Neural progenitor cell (in vitro differentiated cells): ENCODE measurements around the gene ITPA. TPM values are rescaled to one million over a fixed set of nuclear protein-coding genes. Genes with fewer than 3 reads are reported as not detected.
"Not testable (repeated sequence)": the region's sequence is repeated elsewhere in the genome, so short reads cannot be mapped to it uniquely, and the experiment has no call there.

Experiments used
- DNase-seq: peaks from one replicate; pipeline ENCODE4 v3.0.0-alpha.2; 2016; ENCODE audit warnings: low spot score
- H2AFZ ChIP-seq: fragments of 200-600 bp; sonication (generic); replicated peaks from 2 replicates; pipeline ENCODE4 v1.6.1; 2016; ENCODE audit warnings: antibody characterized with exemption
- H3F3A ChIP-seq: fragments of 200-600 bp; sonication (generic); 2 replicates; pipeline ENCODE4 v1.6.1; 2016; ENCODE audit warnings: antibody characterized with exemption, low read depth
- H3K27ac ChIP-seq: fragments of 200-600 bp; sonication (generic); 2 replicates; pipeline ENCODE4 v1.5.1; 2016; ENCODE audit warnings: mild to moderate bottlenecking
- H3K27me3 ChIP-seq: fragments of 200-600 bp; sonication (generic); 2 replicates; pipeline ENCODE4 v1.6.1; 2016; ENCODE audit warnings: mild to moderate bottlenecking, moderate library complexity
- H3K36me3 ChIP-seq: fragments of 200-600 bp; sonication (generic); 2 replicates; pipeline ENCODE4 v1.5.1; 2016
- H3K4me1 ChIP-seq: fragments of 200-600 bp; sonication (generic); 2 replicates; pipeline ENCODE4 v1.6.1; 2016; ENCODE audit warnings: mixed run types
- H3K4me2 ChIP-seq: fragments of 200-600 bp; sonication (generic); 2 replicates; pipeline ENCODE4 v1.6.1; 2016
- H3K4me3 ChIP-seq: fragments of 200-600 bp; sonication (generic); 2 replicates; pipeline ENCODE4 v1.5.1; 2016
- H3K79me2 ChIP-seq: fragments of 200-600 bp; sonication (generic); 2 replicates; pipeline ENCODE4 v1.6.1; 2016; ENCODE audit warnings: low read depth
- H3K9ac ChIP-seq: fragments of 200-600 bp; sonication (generic); 2 replicates; pipeline ENCODE4 v1.6.1; 2016
- H3K9me3 ChIP-seq: fragments of 200-600 bp; sonication (generic); 2 replicates; pipeline ENCODE4 v1.5.1; 2016; ENCODE audit warnings: low read depth
- H4K20me1 ChIP-seq: fragments of 200-600 bp; sonication (generic); 2 replicates; pipeline ENCODE4 v1.6.1; 2016; ENCODE audit warnings: low read depth
- H3K27ac Mint-ChIP-seq: 3 replicates; pipeline ENCODE4 v1.8.0; 2021; ENCODE audit warnings: mixed read lengths
- H3K27me3 Mint-ChIP-seq: 2 replicates; pipeline ENCODE4 v1.8.0; 2022; ENCODE audit warnings: low read depth, mild to moderate bottlenecking, inconsistent platforms, moderate library complexity, mixed read lengths; ENCODE audit not compliant: insufficient read depth
- H3K36me3 Mint-ChIP-seq: 3 replicates; pipeline ENCODE4 v1.8.0; 2021; ENCODE audit warnings: mixed read lengths
- H3K4me1 Mint-ChIP-seq: 3 replicates; pipeline ENCODE4 v1.8.0; 2021; ENCODE audit warnings: mixed read lengths
- H3K4me3 Mint-ChIP-seq: 3 replicates; pipeline ENCODE4 v1.8.0; 2021; ENCODE audit warnings: mild to moderate bottlenecking, moderate library complexity, mixed read lengths
- H3K9me3 Mint-ChIP-seq: 3 replicates; pipeline ENCODE4 v1.8.0; 2020; ENCODE audit warnings: mixed read lengths
- EZH2 ChIP-seq: fragments of 200-600 bp; sonication (generic); IDR thresholded peaks from 2 replicates; pipeline ENCODE4 v1.6.1; 2017; ENCODE audit warnings: antibody characterized with exemption, mild to moderate bottlenecking, moderate library complexity
- EZH2phosphoT487 ChIP-seq: fragments of 200-600 bp; sonication (generic); IDR thresholded peaks from 2 replicates; pipeline ENCODE4 v1.6.1; 2017; ENCODE audit warnings: antibody characterized with exemption
- total RNA-seq: library from RNA; depleted of rRNA; stranded (reverse); fragments of >200 nt; gene quantifications from 2 replicates; pipeline ENCODE4 v1.2.3, GENCODE V29; 2015; ENCODE audit warnings: low replicate concordance
- TF ChIP-seq, protein P1 (sequence below): fragments of 200-600 bp; sonication (generic); IDR thresholded peaks from 2 replicates; pipeline ENCODE4 v1.5.1; 2017; ENCODE audit warnings: antibody characterized with exemption, mild to moderate bottlenecking

The ITPA gene
- total RNA-seq, 1 donor from 2014 or later: 18.2 TPM

GRCh38 chr20:3181270-3181669, 28.0 kb upstream of the ITPA start:
- Mint-ChIP-seq H3K36me3 (no peaks in the 10 kb centered on the region), H3K27me3 (no peaks in the 10 kb centered on the region), H3K27ac (no peak overlapping the region), H3K9me3 (no peaks in the 10 kb centered on the region), H3K4me1 (peaks cover 4% of the 10 kb centered on the region), H3K4me3 (no peak overlapping the region)
- no peak for DNase-seq
- Histone ChIP-seq H3K4me3 (no peak overlapping the region), H3K4me1 (no peaks in the 10 kb centered on the region), H2AFZ (no peak overlapping the region), H4K20me1 (no peaks in the 10 kb centered on the region), H3K79me2 (no peaks in the 10 kb centered on the region), H3K36me3 (no peaks in the 10 kb centered on the region), H3K27me3 (no peaks in the 10 kb centered on the region), H3F3A (peaks cover 12% of the 10 kb centered on the region), H3K9me3 (no peaks in the 10 kb centered on the region), H3K27ac (no peak overlapping the region), H3K4me2 (no peak overlapping the region), H3K9ac (no peak overlapping the region)
- TF ChIP-seq EZH2 (no peak), EZH2phosphoT487 (no peak)
- TF ChIP-seq, protein P1, sequence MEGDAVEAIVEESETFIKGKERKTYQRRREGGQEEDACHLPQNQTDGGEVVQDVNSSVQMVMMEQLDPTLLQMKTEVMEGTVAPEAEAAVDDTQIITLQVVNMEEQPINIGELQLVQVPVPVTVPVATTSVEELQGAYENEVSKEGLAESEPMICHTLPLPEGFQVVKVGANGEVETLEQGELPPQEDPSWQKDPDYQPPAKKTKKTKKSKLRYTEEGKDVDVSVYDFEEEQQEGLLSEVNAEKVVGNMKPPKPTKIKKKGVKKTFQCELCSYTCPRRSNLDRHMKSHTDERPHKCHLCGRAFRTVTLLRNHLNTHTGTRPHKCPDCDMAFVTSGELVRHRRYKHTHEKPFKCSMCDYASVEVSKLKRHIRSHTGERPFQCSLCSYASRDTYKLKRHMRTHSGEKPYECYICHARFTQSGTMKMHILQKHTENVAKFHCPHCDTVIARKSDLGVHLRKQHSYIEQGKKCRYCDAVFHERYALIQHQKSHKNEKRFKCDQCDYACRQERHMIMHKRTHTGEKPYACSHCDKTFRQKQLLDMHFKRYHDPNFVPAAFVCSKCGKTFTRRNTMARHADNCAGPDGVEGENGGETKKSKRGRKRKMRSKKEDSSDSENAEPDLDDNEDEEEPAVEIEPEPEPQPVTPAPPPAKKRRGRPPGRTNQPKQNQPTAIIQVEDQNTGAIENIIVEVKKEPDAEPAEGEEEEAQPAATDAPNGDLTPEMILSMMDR: no peak

GRCh38 chr20:3182429-3182828, 26.9 kb upstream of the ITPA start:
- H3F3A ChIP-seq: peaks cover 12% of the 10 kb centered on the region
- not testable (repeated sequence) for DNase-seq, H3K27me3 Mint-ChIP-seq, H4K20me1 ChIP-seq, H3K4me3 Mint-ChIP-seq, H3K36me3 Mint-ChIP-seq, H3K36me3 ChIP-seq, H3K27ac Mint-ChIP-seq, H3K4me3 ChIP-seq, H2AFZ ChIP-seq, H3K79me2 ChIP-seq, H3K4me1 ChIP-seq, H3K9me3 Mint-ChIP-seq, H3K9me3 ChIP-seq, H3K9ac ChIP-seq, H3K27me3 ChIP-seq, H3K27ac ChIP-seq, H3K4me1 Mint-ChIP-seq, H3K4me2 ChIP-seq

GRCh38 chr20:3183896-3184612, 25.2 kb upstream of the ITPA start:
- no peak for DNase-seq
- no peaks in the 10 kb centered on the region for H3K79me2 ChIP-seq
- TF ChIP-seq EZH2 (no peak), EZH2phosphoT487 (no peak)
- TF ChIP-seq, protein P1: no peak
- no peaks in the 10 kb centered on the region for H3K27me3 ChIP-seq
- no peak overlapping the region for H3K9ac ChIP-seq
- H3K4me2 ChIP-seq: no peak overlapping the region
- no peaks in the 10 kb centered on the region for H3K27me3 Mint-ChIP-seq
- H3K4me1 Mint-ChIP-seq: no peaks in the 10 kb centered on the region
- H3K36me3 ChIP-seq: no peaks in the 10 kb centered on the region
- no peaks in the 10 kb centered on the region for H3K9me3 Mint-ChIP-seq
- no peaks in the 10 kb centered on the region for H3K36me3 Mint-ChIP-seq
- H3K27ac ChIP-seq: no peak overlapping the region
- H4K20me1 ChIP-seq: no peaks in the 10 kb centered on the region
- no peak overlapping the region for H3K4me3 ChIP-seq
- no peak overlapping the region for H3K27ac Mint-ChIP-seq
- H3K4me3 Mint-ChIP-seq: no peak overlapping the region
- H3K4me1 ChIP-seq: no peaks in the 10 kb centered on the region
- peaks cover 9% of the 10 kb centered on the region for H3F3A ChIP-seq
- H3K9me3 ChIP-seq: no peaks in the 10 kb centered on the region
- no peak overlapping the region for H2AFZ ChIP-seq

DNA sequence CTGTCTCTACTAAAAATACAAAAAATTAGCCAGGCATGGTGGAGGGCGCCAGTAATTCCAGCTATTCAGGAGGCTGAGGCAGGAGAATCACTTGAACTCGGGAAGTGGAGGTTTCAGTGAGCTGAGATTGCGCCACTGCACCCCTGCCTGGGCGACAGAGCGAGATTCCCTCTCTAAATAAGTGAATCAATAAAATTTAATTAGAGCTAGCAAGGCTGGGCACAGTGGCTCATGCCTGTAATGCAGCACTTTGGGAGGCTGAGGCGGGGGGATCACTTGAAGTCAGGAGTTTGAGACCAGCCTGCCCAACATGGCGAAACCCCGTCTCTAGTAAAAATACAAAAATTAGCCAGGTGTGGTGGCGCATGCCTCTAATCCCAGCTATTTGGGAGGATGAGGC, 21.4 kb upstream of the ITPA start:
- not testable (repeated sequence) for H3F3A ChIP-seq, H3K4me3 Mint-ChIP-seq, H3K27ac Mint-ChIP-seq, H3K4me3 ChIP-seq, DNase-seq, H3K27ac ChIP-seq, H3K27me3 ChIP-seq, H4K20me1 ChIP-seq, H3K4me1 ChIP-seq, H3K9me3 ChIP-seq, H2AFZ ChIP-seq, H3K9me3 Mint-ChIP-seq, H3K36me3 ChIP-seq, H3K9ac ChIP-seq, H3K79me2 ChIP-seq, H3K4me1 Mint-ChIP-seq, H3K27me3 Mint-ChIP-seq, H3K4me2 ChIP-seq
- H3K36me3 Mint-ChIP-seq: peaks cover 20% of the 10 kb centered on the region
